HG03575 (cell line): Measurements from ENCODE around the gene TVP23A.
"Not testable (repeated sequence)": the region's sequence is repeated elsewhere in the genome, so short reads cannot be mapped to it uniquely, and the experiment has no call there.

ENCODE experiments used
- ATAC-seq: cut with Tn5 transposase; IDR thresholded peaks from one replicate; pipeline ENCODE4 v1.9.1; 2021; ENCODE audit not compliant: unreplicated experiment, insufficient number of reproducible peaks, low FRiP score; ENCODE audit errors: extremely low read depth

TVP23A gene

GRCh38 chr16:10838621-10839278 lies 20.2 kb upstream of the TVP23A start:
- no peak for ATAC-seq

DNA sequence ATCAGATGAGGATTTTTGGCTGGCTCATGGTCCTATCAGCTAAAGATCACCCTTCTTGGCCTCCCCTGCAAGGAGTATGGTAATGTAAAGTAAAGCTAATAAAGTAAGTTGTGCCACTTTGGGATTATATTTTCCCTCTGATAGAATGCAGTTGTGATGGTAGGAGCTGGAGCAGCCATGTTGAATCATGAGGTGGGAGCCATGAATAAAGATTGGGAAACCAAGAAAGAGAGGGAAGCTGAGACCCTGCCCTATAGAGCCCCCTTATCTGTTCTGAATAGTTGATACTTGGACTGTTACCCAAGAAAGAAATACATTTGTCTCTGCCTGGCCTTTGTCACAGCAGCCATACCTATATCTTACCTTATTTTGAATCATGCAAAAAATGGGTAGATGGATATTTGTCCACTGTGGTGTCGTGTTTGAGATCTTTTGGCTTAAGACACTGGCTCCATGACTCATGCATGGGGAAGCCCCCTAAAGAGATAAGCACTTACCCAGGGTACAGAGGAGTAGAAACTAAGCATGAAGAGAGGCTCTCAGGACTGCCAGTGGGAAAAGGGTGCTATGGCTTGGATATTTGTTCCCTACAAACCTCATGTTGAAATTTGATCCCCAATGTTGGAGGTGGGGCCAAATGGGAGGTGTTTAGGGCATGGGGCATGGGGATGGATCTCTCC lies 17.7 kb upstream of the TVP23A start:
- no peak for ATAC-seq

GRCh38 chr16:10835281-10835931 lies 16.8 kb upstream of the TVP23A start:
- ATAC-seq, result no peak

GRCh38 chr16:10834766-10835165 lies 16.2 kb upstream of the TVP23A start:
- ATAC-seq, result no peak

DNA sequence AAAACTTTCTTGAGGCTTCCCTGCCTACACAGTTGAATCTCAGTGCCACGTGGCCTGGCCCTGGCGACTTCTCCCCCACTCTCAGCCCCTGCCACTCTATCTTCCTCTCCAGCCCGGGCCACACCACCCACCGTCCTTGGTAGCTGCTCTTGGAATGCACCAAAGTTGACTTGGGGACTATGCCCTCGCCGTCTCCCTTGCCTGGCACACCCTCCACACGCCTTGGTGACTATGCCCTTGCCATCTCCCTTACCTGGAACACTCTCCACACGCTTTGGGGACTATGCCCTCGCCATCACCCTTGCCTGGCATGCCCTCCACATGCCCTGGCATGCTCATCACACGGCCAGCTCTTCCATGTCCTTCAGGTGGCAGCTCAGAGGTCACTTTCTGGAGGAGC lies 15.5 kb upstream of the TVP23A start:
- ATAC-seq, result no peak

DNA sequence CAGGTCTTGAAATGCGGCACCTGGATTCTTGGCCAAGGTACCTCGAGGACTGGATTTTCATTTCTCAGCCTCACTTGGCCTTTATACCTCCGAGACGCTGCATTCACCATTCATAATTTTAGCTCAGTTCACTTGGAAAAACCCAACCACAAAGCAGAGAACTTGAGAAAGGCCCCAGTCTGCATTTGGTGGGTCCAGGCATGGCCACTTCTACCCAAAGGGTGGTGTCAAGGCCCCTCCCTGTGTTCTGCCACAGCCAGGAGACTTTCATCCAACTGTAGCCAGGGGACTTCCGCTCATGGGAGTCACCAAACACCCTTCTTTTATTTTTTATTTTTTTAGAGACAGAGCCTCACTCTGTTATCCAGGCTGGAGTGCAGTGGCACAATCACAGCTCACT lies 14.7 kb upstream of the TVP23A start:
- no peak for ATAC-seq

- ATAC-seq, result no peak
Measured at GRCh38 chr16:10831894-10832886, 13.6 kb upstream of the TVP23A start.

DNA sequence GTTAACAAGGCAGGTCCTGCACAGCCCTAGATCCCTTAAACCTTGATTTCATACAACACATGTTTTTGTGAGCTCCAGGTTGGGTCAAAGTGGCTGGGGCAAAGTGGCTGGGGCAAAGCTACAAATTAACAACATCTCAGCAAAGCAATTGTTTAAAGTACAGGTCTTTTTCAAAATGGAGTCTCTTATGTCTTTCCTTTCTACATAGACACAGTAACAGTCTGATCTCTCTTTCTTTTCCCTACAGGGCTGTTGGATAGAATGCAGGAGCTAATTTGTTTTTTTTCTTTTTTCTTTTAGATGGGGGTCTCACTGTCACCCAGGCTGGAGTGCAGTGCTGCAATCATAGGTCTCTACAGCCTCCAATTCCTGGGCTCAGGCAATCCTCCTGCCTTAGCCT lies 11.6 kb upstream of the TVP23A start:
- ATAC-seq, result not testable (repeated sequence)

- not testable (repeated sequence) for ATAC-seq
Measured at GRCh38 chr16:10829390-10830098, 10.9 kb upstream of the TVP23A start.

DNA sequence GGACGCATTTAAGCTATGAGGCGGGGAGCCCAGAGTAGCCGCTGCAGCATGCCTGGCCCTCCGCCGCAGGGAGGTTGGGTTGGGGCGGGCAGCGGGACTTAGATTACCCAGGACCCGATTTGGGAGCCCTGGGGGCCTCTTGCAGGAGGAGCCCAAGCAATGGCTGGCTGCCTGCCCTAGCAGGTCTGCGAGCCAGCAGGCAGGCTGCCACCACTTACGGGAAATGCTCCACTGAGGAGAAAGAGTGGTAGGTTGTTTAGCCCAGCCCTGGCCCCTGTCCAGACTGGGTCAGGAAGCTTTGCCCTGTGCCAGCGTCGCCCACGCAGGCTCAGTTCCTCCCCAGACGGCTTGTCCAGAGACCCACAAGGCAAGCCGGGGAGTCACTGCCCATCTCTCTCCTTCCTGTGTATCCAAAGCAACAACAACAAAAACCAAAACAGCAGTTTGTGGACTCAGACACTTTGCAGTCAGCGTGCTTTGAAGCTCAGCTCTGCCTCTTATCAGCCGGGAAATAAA lies 10.3 kb upstream of the TVP23A start:
- ATAC-seq, result no peak

- no peak for ATAC-seq
Measured at GRCh38 chr16:10827691-10828341, 9.2 kb upstream of the TVP23A start.

DNA sequence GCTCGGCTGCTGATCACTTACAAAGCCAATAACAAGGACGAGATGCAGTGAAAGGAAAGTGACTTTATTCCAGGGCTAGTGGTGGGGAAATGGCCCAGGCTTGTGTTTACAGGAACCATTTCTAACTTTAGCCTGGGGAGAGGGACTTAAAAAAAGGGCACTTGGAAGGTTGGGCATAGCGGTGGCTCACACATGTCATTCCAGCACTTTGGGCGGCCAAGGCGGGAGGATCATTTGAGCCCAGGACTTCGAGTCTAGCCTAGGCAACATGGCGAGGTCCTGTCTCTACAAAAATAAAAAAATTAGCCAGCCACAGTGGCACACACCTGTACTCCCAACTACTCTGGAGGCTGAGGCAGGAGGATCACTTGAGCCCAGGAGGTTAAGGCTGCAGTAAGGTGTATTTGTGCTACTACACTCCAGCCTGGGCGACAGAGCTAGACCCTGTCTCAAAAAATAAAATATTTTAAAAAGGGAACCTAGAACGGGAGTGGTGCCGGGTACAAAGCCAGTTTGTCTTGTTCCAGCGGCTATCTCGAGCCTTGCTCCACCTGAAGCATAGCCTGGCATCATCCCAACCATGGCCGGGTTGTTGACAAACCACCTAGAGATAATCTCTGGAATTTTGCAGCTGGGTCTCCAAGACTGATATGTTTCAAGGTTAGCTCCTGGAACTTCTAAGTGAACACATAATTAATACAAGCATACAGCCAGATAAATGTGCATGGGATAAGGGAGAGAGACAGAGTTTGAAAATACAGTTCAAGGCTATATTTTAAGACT lies 5.7 kb upstream of the TVP23A start:
- ATAC-seq, result no peak

GRCh38 chr16:10822702-10823101 lies 4.1 kb upstream of the TVP23A start:
- ATAC-seq, result no peak

DNA sequence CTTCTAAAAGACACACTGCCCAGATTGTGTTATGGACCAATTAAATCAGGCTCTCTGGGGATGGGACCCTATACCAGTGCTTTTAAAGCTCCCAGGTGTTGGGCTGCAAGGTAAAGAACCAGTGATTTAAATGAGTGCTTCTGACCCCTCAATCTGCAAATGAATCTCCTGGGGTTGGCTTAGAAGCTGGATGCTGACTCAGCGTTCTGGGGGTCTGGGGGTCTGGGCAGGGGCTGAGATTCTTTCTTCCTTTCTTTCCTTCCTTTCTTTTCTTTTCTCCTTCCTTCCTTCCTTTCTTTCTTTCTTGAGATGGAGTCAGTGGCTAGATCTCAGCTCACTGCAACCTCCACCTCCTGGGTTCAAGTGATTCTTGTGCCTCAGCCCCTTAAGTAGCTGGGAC lies 2.0 kb upstream of the TVP23A start:
- no peak for ATAC-seq

DNA sequence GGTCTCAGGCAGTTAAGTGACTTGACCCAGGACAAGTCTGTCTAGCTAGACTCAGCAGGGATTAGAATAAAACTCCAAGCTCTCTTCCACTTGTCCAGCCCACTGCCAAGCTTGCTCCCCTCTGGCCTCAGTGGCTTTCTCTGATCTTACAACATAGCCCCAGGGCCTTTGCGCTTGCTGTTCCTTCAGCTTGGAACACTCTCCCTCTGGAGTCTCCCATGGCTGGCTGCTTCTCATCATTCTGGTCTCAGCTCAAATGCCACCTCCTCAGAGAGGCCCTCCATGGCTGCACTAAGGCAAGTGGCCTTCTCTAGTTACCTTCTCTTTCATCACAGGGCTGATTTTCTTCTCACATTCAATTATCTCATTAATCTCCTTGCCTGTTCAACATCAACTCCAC lies 1.1 kb downstream of the TVP23A start:
- no peak for ATAC-seq

DNA sequence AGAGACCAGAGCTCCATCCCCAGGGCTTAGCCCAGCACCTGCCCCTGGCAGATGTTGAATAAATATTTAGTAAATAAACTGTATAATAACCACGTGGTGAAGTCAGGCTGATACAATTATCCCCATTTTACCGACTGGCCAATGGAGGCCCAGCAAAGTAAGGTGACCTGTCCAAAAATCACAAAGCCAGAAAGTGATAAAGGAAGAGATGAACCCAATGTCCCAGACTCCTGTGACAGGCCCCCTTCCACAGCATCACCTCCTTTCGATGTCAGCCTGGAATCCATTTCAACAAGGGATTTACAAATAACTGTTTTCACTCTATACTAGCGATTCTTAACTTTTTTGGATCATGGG lies 5.5 kb downstream of the TVP23A start:
- ATAC-seq, result no peak

GRCh38 chr16:10812312-10813098 lies 6.1 kb downstream of the TVP23A start:
- peak; percentile 35 for ATAC-seq
